Eye (tissue), 1 donor: ENCODE measurements around the gene NKIRAS1.
"Not testable (repeated sequence)": the region's sequence is repeated elsewhere in the genome, so short reads cannot be mapped to it uniquely, and the experiment has no call there.

Experiments used
- DNase-seq: peaks from one replicate; pipeline ENCODE4 v3.0.0-alpha.2; 2015

Gene NKIRAS1

DNA sequence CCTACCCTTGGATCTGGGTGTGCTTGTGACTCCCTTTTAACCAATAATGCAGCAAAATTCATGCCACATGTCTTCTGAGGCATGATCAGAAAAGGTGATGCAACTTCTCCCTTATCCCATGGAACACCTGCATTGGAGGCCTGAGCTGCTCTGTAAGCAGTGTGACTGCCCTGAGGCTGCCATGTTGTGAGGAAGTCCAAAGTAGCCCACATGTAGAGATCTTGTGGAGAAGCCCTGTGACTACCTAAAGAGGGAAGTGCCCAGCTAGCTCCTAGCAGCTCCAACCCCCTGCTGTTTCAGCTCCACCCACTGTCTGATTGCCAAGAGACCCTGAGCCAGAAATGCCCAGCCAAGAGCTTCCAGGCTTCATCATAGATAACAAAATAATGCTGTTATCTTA lies 21.9 kb upstream of the NKIRAS1 start:
- no peak for DNase-seq

DNA sequence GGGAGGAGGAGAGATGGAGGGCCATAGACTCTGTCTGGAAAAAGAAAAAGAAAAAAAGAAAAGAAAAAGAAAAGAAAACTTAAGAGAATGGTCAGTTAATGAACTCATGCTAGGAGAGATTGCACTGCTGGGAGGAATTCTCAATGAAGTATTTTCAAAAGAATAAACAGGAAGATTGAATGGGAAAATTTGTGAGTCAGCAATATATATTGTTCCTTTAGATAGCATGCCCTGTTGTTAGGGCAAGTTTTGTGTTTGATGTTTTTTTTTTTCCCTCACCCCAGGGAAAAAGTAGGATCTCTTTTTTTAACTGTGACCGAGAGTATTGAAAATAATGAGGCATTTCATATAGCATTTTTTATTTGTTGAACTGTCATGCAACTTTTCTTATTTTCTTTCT lies 20.5 kb upstream of the NKIRAS1 start:
- DNase-seq = no peak

DNA sequence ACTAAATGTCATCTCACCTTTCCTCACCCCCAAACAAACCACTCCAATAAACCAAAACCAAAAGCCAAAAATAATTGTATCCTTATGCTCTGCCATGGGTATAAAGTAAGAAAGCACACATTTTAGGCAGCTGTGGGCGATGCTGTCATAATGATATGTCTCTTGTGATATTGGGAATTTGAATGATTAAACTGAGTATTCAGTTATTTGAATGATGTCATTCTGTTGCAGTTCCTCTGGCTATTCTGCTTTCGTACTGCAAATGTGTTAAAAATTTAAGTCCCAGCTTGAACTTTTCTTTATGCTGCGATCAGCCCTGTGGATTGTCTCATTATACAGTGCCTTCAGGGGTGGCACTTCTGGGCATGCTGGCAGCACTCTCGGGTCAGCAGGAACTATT lies 17.5 kb upstream of the NKIRAS1 start:
- DNase-seq = no peak

DNA sequence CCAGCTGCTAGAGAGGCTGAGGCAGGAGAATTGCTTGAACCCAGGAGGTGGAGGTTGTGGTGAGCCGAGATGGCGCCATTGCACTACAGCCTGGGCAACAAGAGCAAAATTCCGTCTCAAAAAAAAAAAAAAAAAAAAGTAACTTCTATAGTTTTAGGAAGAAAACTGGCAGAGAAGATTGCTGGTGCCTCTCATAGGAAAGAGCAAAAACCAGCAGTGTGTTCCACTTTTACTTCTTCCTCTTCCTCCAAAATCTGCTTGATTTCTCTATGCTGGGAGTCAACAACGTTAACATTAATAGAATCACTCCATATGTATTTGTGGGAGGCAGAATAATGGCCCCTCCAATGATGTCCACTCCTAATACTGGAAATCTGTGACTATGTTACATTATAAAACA lies 15.8 kb upstream of the NKIRAS1 start:
- no peak for DNase-seq

DNA sequence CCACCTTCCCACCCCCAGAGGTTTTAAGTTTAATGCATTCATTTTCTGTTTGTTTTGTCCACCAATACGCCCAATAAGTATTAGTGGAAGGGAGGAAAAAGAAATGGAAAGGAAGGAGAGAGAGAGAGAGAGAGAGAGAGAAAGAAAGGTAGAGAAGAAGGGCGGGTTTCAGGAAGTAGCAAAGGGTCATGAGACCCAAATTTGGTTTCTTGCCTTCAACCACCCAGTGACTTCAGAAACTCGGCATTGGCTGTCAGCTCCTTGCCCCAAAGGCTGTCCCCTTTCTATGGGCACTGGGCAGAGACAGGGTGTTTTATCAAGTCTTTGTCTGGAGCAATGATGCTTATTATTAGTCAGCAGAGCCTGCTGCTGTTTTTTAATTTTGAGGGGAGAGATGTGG lies 14.8 kb upstream of the NKIRAS1 start:
- DNase-seq = no peak

DNA sequence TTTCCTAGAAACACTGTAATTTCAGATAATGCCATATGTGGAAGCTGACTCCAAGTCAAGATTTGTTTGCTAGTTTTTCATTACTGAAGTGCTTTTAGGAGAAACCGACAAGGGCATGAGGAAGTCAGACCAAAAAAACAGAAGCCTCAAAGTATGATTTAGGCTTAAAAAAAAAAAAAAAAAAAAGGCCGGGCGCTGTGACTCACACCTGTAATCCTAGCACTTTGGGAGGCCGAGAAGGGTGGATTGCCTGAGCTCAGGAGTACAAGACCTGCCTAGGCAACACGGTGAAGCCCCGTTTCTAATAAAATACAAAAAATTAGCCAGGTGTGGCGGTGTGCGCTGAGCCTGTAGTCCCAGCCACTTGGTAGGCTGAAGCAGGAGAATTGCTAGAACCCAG lies 11.7 kb upstream of the NKIRAS1 start:
- no peak for DNase-seq

DNA sequence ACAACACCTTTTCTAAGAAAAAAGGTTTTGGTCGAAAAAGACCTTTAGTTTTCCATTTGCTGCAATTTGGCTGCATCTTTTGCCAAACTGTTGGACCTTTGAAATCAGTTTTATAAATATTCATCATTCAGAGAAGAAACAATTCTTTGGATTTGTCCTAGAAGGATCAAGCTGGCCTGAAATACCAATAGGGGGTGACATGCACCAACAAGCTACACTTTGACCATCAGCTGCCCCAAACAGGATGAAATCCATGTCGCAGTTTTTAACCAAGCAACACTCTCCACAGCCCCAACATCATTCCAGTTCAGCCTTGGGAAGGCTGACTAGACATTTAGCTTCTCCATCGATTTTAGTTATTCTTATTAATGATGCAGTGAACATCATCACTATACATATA lies 9.9 kb upstream of the NKIRAS1 start:
- DNase-seq = no peak

DNA sequence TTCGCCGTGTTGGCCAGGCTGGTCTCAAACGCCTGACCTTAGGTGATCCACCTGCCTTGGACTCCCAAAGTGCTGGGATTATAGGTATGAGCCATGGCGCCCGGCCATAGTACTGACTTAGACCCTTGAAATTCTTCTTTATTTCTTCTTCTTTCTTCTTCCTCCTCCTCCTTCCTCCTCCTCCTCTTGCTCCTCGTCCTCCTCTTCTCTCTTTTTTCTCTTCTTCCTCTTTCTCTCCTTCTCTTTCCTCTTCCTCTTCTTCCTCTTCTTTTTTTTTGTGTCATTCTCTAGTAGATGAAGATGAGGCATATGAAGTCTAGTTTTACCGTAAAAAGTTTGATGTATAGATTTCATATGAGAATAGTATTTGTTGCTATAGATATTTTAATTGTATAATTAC lies 9.5 kb upstream of the NKIRAS1 start:
- no peak for DNase-seq

DNA sequence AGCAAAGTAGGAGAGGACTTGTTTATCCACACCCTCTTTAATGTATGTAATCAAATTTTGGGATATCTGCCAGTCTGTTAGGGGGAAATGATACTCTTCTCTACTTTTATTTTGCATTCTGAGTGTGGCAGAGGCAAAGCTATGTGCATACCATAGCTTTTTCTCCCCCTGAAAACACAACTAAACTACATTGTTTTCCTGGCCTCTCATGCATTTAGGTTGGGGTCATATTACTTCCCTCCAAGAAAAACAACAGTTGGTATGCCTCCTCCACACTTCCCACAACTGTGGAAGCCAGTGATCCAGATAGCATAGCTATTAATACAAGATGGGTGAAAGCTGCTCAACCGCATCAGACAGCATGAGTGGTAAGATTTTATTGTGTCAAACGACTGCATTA lies 7.0 kb upstream of the NKIRAS1 start:
- no peak for DNase-seq

DNA sequence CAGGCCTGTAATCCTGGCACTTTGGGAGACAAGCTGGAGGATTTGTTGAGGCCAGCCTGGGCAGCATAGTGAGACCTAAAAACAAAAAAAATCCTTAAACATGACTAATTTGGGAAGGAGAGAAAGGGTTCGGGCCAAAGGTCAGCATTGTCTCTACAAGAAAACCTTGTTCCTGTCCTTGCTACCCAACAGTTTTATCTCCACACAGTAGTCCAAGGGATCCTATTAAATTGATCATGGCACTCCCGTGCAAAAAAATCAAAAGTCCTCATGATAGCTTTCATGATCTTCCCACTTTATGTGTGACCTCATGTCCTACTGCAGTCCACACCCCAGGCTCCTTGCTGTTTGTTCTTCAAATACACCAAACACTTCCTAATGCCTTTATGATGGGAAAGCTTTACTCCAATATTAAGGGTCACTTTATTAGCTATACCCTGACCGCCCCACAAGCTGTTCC lies 4.3 kb upstream of the NKIRAS1 start:
- no peak for DNase-seq

DNA sequence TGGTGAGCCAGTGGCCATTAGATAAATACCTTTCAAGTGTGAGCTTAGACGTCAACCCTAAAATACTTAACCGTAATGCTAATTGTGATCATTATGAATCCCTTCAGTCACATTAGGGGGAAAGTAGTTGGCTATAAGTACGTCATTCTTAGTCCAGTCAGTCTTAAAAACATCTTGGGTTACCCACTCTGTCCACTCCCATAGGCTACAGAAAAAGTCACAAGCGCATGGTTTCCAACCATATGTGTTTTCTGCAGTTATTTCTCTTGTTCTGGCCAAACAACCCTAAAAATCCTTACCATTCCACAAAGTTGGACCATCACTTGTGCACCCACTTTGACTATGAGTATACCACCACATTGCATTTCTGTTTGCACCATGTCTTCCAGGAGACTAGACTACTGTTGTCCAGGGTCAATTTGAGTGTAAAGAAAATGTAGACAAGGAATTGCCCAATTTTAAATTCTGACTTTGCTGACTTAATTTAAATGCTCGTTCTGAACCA lies 3.4 kb upstream of the NKIRAS1 start:
- DNase-seq = no peak

DNA sequence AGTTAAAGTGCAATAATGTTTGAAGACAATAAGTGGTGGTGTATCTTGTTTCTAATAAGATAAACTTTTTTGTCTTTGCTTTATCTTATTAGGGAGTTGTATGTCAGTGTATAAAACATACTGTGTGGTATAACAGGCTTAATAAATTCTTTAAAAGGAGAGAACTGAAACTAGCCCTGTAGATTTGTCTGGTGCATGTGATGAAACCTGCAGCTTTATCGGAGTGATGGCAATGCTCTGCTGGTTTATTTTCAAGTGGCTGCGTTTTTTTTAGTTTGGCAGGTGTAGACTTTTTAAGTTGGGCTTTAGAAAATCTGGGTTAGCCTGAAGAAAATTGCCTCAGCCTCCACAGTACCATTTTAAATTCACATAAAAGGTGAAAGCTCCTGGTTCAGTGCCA lies 2.8 kb upstream of the NKIRAS1 start:
- no peak for DNase-seq

DNA sequence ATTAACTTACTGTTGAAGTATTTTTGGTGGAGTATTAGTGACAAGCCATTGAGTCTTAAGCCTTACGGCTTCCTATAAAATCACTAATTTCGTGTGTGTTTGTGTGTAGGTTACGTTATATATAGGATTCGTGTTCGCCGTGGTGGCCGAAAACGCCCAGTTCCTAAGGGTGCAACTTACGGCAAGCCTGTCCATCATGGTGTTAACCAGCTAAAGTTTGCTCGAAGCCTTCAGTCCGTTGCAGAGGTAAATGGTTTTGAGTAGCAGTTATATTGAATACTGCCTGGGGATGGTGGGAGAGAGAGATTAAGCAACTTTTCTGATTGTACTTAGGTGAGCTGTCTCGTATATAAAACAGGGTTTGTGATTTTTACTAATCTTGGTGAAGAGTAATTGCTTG lies 1.5 kb upstream of the NKIRAS1 start:
- DNase-seq = not testable (repeated sequence)

DNA sequence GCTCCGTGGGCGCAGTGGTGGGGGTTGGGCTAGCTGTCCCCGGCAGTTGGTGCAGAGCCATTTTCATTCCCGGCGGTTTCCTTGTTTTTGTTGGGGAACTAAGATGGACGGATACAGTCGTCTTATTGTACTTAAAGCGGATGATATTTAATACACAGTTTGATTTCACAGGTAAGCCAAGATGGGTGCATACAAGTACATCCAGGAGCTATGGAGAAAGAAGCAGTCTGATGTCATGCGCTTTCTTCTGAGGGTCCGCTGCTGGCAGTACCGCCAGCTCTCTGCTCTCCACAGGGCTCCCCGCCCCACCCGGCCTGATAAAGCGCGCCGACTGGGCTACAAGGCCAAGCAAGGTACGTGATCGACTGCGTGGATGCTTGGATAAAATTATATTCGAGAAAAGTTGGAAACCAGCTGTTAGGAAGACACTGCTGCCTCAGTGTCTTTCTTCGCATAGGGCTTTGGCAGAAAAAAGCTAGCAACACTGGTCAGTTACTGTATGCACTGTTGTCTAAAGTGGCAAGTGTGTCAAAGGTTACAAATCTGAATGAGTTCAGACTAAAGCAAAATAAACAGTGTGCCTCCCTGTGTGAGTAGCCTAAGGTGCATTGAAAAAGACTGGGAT lies 1.0 kb upstream of the NKIRAS1 start:
- DNase-seq = peak; percentile 90

DNA sequence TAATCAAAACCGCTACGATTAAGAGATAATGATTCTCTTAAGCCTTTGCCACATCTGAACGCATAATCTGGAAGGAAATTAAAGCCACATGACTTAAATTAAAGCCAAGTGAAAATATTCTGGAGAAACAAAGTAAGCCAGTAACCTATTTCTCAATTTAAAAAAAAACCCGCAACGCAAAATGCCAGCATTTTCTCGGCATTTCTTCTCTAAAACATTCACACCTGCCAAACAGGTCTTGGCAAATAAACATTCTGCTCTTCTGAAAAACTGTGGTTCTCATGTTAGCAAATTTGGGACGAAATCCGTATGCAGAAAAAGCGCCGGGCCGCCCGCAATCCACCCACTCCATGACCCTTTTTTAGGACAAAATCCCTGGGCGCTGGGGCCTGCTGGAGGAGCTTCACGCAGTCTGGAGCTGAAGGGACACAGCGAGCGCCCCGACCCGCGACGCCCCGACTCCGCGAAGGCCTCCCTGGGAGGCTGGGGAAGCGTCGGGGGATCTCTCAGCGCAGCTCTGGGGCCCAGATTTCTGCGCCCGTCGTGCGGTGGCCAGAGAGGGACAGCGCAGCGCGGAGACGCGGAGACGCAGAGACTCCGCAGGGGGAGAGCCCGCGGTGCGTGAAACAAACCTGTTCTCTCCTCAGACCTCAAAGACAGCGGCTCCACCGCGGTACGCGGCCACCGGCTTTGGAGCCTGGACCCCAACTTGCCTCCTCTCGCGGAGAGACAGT lies 471 bp downstream of the NKIRAS1 start:
- DNase-seq = no peak

DNA sequence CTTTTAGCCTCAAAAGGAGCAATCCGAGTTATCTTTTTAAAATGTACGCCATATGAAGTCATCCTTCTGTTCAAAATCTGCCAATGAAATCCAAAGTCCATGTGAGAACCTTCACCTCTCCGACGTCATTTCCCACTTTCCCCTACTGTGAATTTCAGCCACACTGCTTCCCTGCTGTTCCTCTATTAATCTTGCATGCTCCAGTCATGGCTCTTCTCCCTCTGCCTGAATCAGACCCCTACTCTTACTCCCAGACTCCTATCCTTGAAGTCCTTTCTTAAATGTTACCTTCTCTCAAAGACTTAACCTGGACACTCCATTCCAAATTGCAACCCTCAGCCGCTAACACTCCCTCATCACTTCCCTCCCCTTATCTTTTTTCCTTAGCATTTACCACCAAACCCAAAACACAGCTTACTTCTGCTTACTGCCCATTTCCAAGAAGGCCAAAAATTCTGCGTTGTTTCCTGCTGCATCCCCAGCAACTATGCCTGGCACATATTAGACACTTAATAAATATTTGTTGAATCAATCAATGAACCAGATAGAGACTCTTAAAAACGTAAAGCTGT lies 1.2 kb downstream of the NKIRAS1 start:
- DNase-seq = peak; percentile 67

DNA sequence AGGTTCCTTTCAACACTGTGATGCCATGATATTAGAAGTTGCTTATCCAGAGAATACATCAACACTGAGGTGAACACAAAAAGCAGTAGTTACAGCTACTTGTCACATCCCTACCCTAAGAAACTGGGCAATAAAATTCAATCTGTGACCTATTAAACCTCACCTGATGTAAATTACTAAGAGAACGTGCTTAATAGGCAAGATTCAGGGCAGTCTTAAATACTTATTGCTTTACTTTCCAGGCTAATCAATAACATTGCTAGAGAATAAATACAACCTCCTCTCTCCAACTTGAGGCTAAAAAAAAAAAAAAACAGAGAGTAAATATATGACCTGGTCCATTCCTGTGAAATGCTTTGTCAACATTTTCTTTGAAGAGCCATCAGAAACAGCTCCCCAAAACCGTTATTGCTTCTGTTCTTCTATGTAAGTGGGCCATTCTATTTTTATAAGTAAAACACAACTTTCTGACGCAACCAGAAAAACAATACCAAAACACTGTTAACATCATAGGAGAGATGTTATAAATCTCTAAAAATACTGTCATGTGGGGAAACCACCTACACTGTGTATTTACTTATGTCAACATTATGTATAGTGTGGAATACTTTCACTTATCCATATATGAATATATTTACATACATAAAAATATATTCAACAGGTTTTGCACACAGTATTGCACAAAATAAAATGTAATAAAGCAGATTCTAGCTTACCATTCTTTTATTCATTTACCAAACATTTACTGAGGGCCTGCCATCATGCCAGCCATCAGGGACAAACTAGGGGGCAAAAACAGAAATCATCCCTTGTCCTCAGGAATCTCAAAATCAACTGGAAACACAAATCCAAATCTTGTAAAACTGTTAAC lies 2.7 kb downstream of the NKIRAS1 start:
- no peak for DNase-seq

DNA sequence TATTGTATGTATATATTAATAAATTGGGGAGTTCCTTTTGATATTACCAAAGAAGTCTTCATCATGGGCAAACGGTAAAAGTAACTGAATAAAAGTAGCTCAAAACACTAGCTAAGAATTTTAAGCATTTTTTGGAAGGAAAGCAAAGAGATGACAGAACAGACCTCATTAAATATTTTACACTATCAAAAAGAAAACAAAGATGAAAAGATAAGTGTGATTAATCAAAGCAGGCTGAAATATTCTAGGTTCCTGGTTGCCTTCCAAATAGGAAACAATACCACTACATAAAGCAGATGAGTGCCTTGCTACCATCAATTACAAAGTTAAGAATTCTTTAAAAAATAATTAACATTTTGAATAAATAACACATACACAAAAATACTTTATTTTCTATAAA lies 3.6 kb downstream of the NKIRAS1 start:
- DNase-seq = no peak

DNA sequence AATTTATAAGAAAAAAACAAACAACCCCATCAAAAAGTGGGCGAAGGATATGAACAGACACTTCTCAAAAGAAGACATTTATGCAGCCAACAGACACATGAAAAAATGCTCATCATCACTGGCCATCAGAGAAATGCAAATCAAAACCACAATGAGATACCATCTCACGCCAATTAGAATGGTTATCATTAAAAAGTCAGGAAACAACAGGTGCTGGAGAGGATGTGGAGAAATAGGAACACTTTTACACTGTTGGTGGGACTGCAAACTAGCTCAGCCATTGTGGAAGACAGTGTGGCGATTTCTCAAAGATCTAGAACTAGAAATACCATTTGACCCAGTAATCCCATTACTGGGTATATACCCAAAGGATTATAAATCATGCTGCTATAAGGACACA lies 4.5 kb downstream of the NKIRAS1 start:
- DNase-seq = not testable (repeated sequence)

DNA sequence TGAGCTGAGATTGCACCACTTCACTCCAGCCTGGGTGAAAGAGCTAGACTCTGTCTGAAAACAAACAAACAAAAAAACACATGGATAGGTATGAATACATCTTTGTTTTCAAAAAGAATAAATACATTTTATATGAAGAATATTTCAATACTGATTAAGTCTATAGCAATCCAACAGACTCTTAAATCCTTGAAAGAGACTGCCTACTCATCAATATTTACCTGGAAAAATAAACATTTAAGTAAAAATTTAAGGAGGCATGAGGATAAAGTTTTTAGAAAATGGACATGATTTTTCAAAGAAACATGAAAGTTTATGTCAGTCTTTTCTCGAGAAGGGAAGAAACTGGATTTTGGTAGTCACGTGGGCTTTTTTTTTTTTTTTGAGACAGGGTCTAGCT lies 5.4 kb downstream of the NKIRAS1 start:
- DNase-seq = no peak

DNA sequence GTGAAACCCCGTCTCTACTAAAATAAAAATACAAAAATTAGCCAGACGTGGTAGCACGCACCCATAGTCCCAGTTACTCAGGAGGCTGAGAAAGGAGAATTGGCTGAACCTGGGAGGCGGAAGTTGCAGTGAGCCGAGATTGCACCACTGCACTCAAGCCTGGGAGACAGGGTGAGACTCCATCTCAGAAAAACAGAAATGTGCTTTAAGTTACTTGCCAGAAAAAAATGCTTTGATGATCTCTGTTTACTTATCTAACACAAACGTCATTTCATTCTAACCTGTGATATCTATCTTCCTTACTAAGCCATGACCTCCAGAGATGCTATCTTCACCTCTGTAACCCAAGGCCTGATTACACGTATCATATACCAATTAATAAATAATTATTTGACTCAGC lies 7.4 kb downstream of the NKIRAS1 start:
- no peak for DNase-seq

DNA sequence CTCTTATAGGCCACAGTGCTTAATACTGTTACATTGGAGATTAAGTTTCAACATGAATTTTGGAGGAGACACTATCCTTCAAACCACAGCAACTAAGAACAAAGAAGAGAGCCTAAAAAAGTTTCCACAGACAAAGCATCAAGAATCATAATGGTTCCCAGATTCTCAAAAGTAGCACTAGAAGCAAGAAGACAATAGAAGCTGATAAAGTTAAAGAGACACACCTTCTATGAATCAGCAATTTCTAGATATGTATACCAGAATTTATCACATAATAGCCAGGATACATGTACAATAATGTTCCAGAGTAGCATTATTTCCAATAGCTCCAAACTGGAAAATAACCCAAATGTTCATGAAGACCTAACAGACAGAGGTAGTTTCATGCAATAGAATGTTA lies 12.2 kb downstream of the NKIRAS1 start:
- DNase-seq = no peak

DNA sequence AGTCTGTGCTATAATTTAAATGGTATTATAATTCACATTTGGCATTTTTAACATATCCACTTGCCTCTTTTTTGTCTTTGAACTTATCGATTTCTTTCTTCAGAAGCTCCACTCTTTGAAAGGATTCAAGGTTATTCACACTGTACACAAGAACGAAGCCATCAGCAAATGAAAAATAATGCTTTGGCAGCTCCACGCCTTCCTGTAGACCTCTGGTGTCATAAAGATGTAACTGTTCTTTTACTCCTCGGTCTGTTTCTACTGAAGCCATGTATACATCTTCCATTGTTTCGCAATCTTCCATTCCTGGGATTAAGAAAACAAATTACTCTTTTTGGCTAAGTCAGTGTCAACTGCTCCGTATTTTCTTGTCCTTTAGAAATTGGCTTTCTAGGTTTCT lies 16.0 kb downstream of the NKIRAS1 start:
- no peak for DNase-seq
